Subcutaneous adipose tissue (tissue), 4 donors: ENCODE data around the gene LRMDA. TPM values are rescaled to one million over a fixed set of nuclear protein-coding genes. Genes with fewer than 3 reads are reported as not detected.

Experiments
- CTCF ChIP-seq: fragments of 450-650 bp; IDR thresholded peaks from one replicate; pipeline ENCODE4 v1.5.1; 2016; ENCODE audit warnings: low read depth, mild to moderate bottlenecking, control low read depth, antibody characterized with exemption, moderate library complexity
- total RNA-seq, 4 donors: library from RNA; depleted of rRNA; stranded (reverse); fragments of >200 nt; gene quantifications; one replicate each; pipeline ENCODE4 v1.1.0, GENCODE V29; 2016

Gene LRMDA
- total RNA-seq, 4 donors from 2014 or later = 17.4 to 92.1 (median 22.8) TPM

- TF ChIP-seq CTCF = no peak
These were observed 865.9 kb downstream of the LRMDA start for GRCh38 chr10:76297358-76297757.

- TF ChIP-seq CTCF = no peak
These were observed 866.4 kb downstream of the LRMDA start for GRCh38 chr10:76297780-76298281.

GRCh38 chr10:76298329-76298728 is 866.9 kb downstream of the LRMDA start:
- no peak for TF ChIP-seq CTCF

GRCh38 chr10:76299501-76299900 is 868.1 kb downstream of the LRMDA start:
- no peak for TF ChIP-seq CTCF

GRCh38 chr10:76301211-76301610 is 869.8 kb downstream of the LRMDA start:
- no peak for TF ChIP-seq CTCF

GRCh38 chr10:76301950-76302349 is 870.5 kb downstream of the LRMDA start:
- no peak for TF ChIP-seq CTCF

GRCh38 chr10:76302481-76302880 is 871.1 kb downstream of the LRMDA start:
- TF ChIP-seq CTCF = no peak
